Measurements from ENCODE around the gene ARRB1. TPM values are rescaled to one million over a fixed set of nuclear protein-coding genes. Genes with fewer than 3 reads are reported as not detected.

Gene ARRB1
- polyA plus RNA-seq, 1 of the 3 experiments (the other 2 are of a cell fraction) = 7.0 TPM

DNA sequence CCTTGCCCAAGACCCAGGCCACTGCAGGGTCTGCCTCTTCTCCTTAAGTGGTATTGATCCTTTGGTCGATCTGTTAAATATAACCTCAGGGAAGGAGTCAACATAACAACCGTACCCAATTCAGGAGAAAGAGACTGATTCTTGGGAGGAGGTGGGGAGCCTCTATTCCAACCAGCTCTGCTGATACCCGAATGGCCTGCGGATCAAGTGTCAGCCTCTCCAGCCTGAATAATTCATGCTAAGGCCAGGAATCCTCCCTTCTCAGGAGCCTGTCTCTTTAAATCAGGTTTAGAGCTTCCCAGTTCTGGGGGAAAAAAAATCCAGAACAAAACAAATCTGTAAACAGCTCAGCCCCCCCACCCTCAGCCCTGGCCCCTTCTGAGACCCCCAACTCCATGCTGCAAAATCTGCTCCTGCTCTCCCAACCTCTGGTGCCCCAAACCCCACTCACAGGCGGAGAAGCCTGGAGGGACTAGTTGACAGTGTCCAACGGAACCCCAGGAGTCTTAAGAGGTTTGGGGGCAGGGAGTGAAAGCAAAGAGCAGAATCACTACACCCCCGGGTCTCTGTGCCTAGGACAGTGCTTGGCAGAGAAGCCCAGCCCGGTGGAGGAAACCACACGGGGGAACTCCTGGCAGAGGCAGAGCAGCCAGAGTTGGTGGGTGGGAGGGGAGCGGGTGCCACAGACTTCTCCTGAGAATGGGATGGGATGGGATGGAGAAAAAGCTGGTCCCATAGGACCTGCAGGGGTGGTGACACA, 111.8 kb downstream of the ARRB1 start:
- H3F3A ChIP-seq (replicated peaks; ENCODE audit: insufficient read depth) = no peaks in the 10 kb centered on the region
- H3K79me2 ChIP-seq (ENCODE audit: insufficient read depth) = no peaks in the 10 kb centered on the region
- H3K27me3 ChIP-seq (ENCODE audit: insufficient read depth) = peaks cover 31% of the 10 kb centered on the region
- TF ChIP-seq CHD2 (IDR thresholded peaks at IDR 0.05; ENCODE audit: low read length, partially characterized antibody) (no peak), YY1 (IDR thresholded peaks at IDR 0.05; ENCODE audit: low read depth) (no peak), JUND (IDR thresholded peaks at IDR 0.05) (no peak), FOXM1 (IDR thresholded peaks at IDR 0.05; ENCODE audit: low read depth) (no peak), RAD21 (IDR thresholded peaks at IDR 0.05; ENCODE audit: low read length) (no peak), CTCF (IDR thresholded peaks at IDR 0.05) (no peak), MEF2A (IDR thresholded peaks at IDR 0.05; ENCODE audit: borderline replicate concordance, low read depth) (no peak)
- ChIA-PET POLR2A (interaction anchor here (1.0 to 2.1 kb wide), 2 partner anchors 97 to 215 kb away, joined by 3 to 7 read pairs; no protein-coding TSS in a partner anchor), CTCF (interaction anchor here (0.7 to 17.5 kb wide), 11 partner anchors 8 to 313 kb away, joined by 3 to 1115 read pairs (median 16); partner anchors contain the start of gene SLCO2B1)
- H3K9me3 ChIP-seq = no peaks in the 10 kb centered on the region
- no peaks in the 10 kb centered on the region for H4K20me1 ChIP-seq (ENCODE audit: insufficient read depth)
- 80% methylated on average over 10 of the region's 10 CpGs for WGBS (ENCODE audit: low lambda C conversion rate)
- H2AFZ ChIP-seq (ENCODE audit: low read depth) = no peak overlapping the region
- H3K36me3 ChIP-seq (replicated peaks in 1 of 2; ENCODE audit: control insufficient read depth in 1 of 2, insufficient read depth in 2 of 2, low read length in 1 of 2) = no peaks in the 10 kb centered on the region
- H3K4me2 ChIP-seq = no peak overlapping the region
- H3K27ac ChIP-seq (ENCODE audit: low read depth in 2 of 2, low read length in 1 of 2) = no peak overlapping the region
- no peaks in the 10 kb centered on the region; a peak in 1 of 4 replicates for H3K4me1 ChIP-seq (ENCODE audit: control insufficient read depth in 1 of 2, insufficient read depth in 2 of 2, low read depth in 1 of 2, low read length in 1 of 2)
- H3K9me2 ChIP-seq = no peaks in the 10 kb centered on the region
- H3K9ac ChIP-seq = no peak overlapping the region
- DNase-seq = peak; percentile 10
- H3K4me3 ChIP-seq (ENCODE audit: low read depth in 2 of 2, low read length in 1 of 2) = no peak overlapping the region

- H2AFZ ChIP-seq (ENCODE audit: low read depth) = no peak overlapping the region
- CTCF ChIA-PET = interaction anchor here (1.0 to 17.5 kb wide), 8 partner anchors 9 to 312 kb away, joined by 3 to 1115 read pairs (median 32); partner anchors contain the start of gene SLCO2B1
- TF ChIP-seq GATA2 (CRISPR knock-in tag; IDR thresholded peaks at IDR 0.05) (no peak), GABPA (IDR thresholded peaks at IDR 0.05; ENCODE audit: low read depth) (no peak), MAX (IDR thresholded peaks at IDR 0.05; ENCODE audit: low read depth) (no peak), TAF1 (IDR thresholded peaks at IDR 0.05; ENCODE audit: borderline replicate concordance, low read depth, low read length) (no peak), EZH2phosphoT487 (IDR thresholded peaks at IDR 0.05; ENCODE audit: borderline replicate concordance, low read depth) (no peak), CHD2 (IDR thresholded peaks at IDR 0.05; ENCODE audit: low read length, partially characterized antibody) (no peak), RAD21 (IDR thresholded peaks at IDR 0.05; ENCODE audit: low read length) (no peak), MEF2A (IDR thresholded peaks at IDR 0.05; ENCODE audit: borderline replicate concordance, low read depth) (no peak), YY1 (IDR thresholded peaks at IDR 0.05; ENCODE audit: low read depth) (no peak), RCOR1 (IDR thresholded peaks at IDR 0.05; ENCODE audit: low read length) (no peak), ELF1 (IDR thresholded peaks at IDR 0.05) (no peak), RFX5 (IDR thresholded peaks at IDR 0.05; ENCODE audit: low read length) (no peak)
- TF ChIP-seq, protein P1, sequence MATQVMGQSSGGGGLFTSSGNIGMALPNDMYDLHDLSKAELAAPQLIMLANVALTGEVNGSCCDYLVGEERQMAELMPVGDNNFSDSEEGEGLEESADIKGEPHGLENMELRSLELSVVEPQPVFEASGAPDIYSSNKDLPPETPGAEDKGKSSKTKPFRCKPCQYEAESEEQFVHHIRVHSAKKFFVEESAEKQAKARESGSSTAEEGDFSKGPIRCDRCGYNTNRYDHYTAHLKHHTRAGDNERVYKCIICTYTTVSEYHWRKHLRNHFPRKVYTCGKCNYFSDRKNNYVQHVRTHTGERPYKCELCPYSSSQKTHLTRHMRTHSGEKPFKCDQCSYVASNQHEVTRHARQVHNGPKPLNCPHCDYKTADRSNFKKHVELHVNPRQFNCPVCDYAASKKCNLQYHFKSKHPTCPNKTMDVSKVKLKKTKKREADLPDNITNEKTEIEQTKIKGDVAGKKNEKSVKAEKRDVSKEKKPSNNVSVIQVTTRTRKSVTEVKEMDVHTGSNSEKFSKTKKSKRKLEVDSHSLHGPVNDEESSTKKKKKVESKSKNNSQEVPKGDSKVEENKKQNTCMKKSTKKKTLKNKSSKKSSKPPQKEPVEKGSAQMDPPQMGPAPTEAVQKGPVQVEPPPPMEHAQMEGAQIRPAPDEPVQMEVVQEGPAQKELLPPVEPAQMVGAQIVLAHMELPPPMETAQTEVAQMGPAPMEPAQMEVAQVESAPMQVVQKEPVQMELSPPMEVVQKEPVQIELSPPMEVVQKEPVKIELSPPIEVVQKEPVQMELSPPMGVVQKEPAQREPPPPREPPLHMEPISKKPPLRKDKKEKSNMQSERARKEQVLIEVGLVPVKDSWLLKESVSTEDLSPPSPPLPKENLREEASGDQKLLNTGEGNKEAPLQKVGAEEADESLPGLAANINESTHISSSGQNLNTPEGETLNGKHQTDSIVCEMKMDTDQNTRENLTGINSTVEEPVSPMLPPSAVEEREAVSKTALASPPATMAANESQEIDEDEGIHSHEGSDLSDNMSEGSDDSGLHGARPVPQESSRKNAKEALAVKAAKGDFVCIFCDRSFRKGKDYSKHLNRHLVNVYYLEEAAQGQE (IDR thresholded peaks at IDR 0.05; ENCODE audit: low read depth, low read length) = no peak
- TF ChIP-seq, protein P2, sequence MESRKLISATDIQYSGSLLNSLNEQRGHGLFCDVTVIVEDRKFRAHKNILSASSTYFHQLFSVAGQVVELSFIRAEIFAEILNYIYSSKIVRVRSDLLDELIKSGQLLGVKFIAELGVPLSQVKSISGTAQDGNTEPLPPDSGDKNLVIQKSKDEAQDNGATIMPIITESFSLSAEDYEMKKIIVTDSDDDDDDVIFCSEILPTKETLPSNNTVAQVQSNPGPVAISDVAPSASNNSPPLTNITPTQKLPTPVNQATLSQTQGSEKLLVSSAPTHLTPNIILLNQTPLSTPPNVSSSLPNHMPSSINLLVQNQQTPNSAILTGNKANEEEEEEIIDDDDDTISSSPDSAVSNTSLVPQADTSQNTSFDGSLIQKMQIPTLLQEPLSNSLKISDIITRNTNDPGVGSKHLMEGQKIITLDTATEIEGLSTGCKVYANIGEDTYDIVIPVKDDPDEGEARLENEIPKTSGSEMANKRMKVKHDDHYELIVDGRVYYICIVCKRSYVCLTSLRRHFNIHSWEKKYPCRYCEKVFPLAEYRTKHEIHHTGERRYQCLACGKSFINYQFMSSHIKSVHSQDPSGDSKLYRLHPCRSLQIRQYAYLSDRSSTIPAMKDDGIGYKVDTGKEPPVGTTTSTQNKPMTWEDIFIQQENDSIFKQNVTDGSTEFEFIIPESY (IDR thresholded peaks at IDR 0.05; ENCODE audit: borderline replicate concordance, low read depth) = no peak
Observed at GRCh38 chr11:75238595-75239440, 112.6 kb downstream of the ARRB1 start.

More at GRCh38 chr11:75238595-75239440, 112.6 kb downstream of the ARRB1 start:
- POLR2A ChIA-PET = interaction anchor here (0.6 kb wide), 1 partner anchor 317 kb away, joined by 3 read pairs; no protein-coding TSS in a partner anchor
- Histone ChIP-seq H3F3A (replicated peaks; ENCODE audit: insufficient read depth) (no peaks in the 10 kb centered on the region), H3K9me3 (no peaks in the 10 kb centered on the region), H4K20me1 (ENCODE audit: insufficient read depth) (no peaks in the 10 kb centered on the region), H3K27me3 (ENCODE audit: insufficient read depth) (peaks cover 22% of the 10 kb centered on the region), H3K4me3 (ENCODE audit: low read depth in 2 of 2, low read length in 1 of 2) (no peak overlapping the region), H3K9me2 (no peaks in the 10 kb centered on the region), H3K4me2 (no peak overlapping the region), H3K36me3 (replicated peaks in 1 of 2; ENCODE audit: control insufficient read depth in 1 of 2, insufficient read depth in 2 of 2, low read length in 1 of 2) (no peaks in the 10 kb centered on the region), H3K27ac (ENCODE audit: low read depth in 2 of 2, low read length in 1 of 2) (no peak overlapping the region), H3K9ac (no peak overlapping the region), H3K79me2 (ENCODE audit: insufficient read depth) (no peaks in the 10 kb centered on the region), H3K4me1 (ENCODE audit: control insufficient read depth in 1 of 2, insufficient read depth in 2 of 2, low read depth in 1 of 2, low read length in 1 of 2) (no peaks in the 10 kb centered on the region; a peak in 1 of 4 replicates)
- DNase-seq = peak; percentile 17
- WGBS (ENCODE audit: low lambda C conversion rate) = 49% methylated on average over 7 of the region's 9 CpGs

All from SK-N-SH (cell line).